HG02870 (cell line): ENCODE data around the gene INIP.
"Not testable (repeated sequence)": the region's sequence is repeated elsewhere in the genome, so short reads cannot be mapped to it uniquely, and the experiment has no call there.

Source experiments
- ATAC-seq: cut with Tn5 transposase; IDR thresholded peaks from one replicate; pipeline ENCODE4 v1.9.1; 2021; ENCODE audit warnings: mild to moderate bottlenecking, moderate library complexity; ENCODE audit not compliant: unreplicated experiment

Gene INIP

DNA sequence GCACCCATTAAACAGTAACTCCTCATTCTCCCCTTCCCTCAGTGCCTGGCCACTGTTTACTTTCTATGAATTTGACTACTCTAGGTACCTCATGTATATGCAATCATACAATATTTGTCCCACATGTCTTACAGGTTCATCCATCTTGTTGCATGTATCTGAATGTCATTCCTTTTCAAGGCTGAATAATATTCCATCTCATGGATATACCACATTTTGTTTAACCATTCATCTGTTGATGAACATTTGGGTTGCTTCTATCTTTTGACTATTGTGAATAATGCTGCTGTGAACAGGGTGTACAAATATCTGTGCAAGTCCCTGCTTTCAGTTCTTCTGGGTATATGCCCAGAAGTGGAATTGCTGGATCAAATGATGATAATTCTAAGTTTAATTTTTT, 40.9 kb downstream of the INIP start:
- ATAC-seq, result no peak

DNA sequence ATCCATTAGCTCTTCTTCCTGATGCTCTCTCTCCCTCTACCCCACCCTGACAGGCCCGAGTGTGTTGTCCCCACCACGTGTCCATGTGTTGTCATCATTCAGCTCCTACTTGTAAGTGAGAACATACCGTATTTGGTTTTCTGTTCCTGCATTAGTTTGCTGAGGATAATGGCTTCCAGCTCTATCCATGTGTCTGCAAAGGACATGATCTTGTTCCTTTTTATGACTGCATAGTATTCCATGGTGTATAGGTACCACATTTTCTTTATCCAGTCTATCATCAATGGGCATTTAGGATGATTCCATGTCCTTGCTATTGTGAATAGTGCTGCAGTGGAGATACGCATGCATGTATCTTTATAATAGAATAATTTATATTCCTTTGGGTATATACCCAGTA, 44.7 kb downstream of the INIP start:
- not testable (repeated sequence) for ATAC-seq

DNA sequence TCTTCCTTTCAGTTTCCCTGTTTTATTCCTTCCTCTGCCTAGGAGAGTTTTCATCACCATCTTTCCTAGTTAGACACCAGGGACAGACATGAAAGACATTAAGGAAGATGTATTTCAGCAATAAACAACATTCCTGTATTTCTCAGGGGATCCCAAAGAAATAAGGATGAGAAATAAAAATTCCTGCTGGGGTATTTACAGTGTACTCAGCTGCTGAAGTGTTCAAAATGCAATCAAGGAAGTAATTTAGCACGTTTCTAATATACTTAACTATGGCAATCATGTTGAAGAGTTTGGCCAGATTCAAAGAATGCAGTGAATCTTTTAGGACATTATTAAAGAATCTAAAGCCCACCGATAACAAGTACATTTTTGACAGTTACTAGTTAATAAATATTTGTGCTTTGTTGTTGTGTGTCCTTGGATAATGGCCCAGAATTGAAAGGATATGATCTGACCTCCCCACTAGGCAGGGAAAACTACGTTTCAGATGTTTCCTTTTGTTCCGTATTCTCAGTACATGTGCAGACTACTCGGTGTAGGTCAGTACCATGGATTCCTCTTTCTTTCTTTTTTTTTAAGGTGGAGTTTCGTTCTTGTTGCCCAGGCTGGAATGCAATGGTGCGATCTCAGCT, 46.8 kb downstream of the INIP start:
- ATAC-seq, result no peak

DNA sequence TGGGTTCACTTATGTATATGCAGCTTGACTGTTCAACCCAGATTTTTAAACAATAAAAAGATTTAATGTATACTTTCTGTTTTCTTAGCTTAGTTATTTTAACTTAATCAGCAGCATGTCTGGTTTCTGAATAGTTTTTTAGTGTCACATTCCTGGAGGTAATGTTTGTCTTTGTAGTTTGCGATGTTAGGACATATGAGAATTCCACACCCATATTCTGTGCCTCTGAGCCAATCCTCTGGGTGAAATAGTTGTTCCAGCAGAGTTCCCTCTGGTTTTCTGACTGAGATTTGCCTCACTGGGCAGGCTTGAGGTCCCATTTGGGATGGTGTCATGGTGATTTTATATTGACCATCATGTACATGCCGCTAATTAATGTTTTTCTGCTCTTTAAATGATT, 48.6 kb downstream of the INIP start:
- no peak for ATAC-seq

DNA sequence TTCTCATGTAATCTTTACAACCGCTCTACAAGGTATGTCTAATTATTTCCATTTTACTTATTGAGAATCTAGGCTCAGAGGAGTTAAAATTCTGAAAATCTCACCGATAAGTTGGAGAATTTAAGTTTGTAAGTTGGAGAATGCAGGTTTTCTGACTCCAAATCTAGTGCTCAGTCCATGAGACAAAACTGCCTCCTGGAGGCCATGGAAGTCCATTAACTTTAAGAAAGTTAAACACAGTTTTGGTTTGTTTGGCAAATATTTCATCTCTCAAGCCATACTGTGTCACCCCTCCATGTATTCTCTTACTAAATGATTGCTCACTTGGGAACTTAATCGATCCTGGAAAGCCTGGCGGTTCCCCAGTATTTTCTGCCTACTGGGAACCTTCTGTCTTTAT, 52.6 kb downstream of the INIP start:
- ATAC-seq, result no peak

DNA sequence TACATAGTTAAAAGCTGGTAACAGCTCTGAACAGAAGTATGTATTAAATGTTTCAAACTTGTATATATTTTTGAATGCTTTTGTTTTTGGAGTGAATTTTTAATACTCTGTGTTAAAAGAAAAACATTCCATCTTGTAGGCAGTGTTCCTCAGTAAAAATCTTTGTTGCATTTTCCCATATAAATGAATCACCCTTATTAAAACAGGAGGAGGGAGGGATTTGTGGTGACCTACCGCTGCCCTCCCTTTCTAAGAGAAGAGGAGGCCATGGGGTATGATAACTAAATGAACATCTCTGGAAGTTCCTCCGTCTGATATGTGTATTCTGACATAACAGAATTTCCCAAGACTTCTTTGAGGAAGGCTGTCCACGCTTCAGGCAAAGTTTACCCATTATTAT, 53.4 kb downstream of the INIP start:
- no peak for ATAC-seq

DNA sequence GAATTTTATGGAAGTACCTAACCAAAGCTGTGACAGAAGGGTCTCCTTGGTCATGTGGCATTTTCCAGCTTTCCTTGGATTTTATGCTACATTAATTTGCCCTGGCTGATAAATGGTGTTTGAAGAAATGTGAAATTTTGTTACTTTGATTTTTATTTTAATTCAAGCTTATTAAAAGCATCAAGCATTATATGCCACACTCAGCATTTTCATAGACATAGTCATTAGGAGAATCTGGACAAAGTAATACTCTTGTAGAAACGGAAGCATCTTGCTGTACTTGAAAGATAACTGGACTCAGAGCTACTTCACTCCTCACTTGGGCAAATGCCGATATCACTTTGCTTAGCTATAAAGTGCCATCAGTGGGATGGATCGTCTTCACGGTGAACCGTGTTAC, 54.2 kb downstream of the INIP start:
- no peak for ATAC-seq

DNA sequence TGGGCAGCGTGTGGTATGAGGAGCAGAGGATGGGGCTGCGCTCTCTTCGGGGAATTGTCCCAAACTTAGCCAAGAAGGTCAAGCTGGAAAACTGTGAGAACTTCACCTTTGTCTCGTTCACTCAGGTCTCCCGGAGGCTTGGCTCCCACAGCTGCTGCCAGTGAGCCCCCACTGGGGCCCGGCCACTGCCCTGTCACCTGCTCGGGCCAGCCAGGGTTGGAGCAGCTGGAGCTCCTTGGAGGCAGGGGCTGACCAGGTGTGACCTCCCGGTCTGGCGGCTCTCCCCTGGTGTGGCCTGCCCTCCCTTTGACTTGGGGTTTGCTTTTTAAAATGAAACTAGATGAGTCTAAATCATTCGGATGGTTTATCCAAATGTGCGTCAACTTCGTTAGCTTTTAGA, 58.0 kb downstream of the INIP start:
- no peak for ATAC-seq

DNA sequence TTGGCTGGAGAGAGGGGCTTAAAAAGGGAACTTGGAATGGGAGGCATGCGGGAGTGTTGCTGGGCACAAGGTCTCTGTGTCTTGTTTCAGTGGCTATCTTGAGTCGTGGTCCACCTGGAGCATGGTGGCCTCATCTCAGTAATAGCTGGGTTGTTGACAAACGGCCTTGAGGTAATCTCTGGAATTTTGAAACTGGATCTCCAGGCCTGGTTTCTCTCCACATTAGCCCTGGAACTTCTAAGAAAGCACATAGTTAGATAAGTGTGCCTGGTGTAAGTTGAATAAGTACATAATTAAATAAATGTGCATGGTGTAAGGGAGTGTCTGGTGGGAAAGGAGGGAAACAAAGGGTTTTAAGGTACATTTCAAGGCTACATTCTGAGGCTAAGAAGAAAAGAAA, 62.2 kb downstream of the INIP start:
- no peak for ATAC-seq

DNA sequence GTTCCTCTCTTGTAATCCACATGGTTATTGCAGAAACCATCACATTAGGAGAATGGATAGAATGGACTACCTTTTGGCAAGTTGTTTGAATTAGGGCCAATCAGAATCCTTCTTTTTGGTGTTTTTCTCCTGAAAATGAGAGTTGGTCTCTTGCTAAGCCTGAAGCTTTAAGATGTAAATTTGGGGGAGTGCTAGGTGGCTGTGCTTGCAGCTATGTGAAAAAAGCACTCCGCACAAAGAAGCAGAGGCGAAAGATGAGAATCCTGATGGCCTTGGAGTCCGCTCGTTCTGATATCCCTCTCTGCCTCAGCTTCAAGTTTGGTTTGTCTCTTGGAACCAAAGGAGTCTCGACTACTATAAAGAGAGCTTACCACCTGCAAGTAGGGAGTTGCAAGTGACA, 63.6 kb downstream of the INIP start:
- ATAC-seq, result no peak

DNA sequence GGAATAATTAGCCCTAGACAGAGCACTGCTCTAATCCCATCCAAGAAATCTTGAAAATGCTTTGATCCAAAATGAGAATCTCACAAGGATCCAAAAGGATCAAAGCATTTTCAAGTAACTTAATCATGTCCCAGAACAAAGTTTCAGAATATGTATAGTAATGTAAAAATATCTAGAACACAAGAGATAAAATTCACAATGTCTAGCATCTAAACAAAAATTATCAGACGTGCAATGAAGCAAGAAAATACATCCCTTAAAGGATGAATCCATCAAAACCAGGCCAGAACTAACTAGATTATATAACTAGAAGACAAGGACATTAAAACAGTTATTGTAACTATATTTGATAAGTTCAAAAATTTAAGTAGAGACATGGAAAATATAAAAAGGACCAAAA, 69.3 kb downstream of the INIP start:
- ATAC-seq, result no peak

DNA sequence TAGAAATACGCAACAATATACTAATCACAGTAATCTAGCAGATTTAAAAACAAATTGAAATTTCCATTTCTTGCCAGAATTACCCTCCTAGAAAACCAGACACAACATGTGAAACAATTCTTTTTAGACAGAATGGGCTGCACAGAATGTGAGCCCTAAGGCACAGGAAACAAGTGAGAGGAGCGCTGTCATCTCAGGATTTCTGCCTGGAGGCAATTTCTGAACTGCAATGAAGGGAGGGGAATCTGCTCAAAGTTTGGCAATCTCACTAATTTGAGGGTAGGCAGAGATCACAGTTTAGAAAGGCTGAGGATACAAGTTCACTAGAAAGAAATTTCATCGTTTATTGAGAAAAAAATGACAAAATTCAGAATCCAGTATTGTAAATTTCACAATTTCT, 70.3 kb downstream of the INIP start:
- no peak for ATAC-seq

DNA sequence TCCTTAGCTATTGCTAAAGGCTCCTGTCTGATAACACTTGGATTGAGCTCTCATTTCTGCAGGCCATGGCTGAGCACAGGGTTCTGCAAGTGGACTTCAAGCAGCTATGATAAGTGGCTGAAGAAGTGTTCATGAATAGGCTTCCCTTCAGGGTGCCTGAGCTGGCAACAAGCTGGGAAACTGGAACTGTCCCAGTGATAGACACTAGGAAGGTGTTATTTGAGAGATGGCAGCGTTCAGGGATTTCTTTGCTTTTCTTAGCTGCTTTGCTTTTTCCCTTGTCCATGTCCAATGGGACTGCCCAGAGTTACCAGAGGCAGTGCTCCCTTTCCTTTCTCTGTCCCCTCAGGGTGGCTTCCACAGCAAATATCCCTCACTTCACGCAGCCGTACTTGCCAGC, 75.8 kb downstream of the INIP start:
- no peak for ATAC-seq

DNA sequence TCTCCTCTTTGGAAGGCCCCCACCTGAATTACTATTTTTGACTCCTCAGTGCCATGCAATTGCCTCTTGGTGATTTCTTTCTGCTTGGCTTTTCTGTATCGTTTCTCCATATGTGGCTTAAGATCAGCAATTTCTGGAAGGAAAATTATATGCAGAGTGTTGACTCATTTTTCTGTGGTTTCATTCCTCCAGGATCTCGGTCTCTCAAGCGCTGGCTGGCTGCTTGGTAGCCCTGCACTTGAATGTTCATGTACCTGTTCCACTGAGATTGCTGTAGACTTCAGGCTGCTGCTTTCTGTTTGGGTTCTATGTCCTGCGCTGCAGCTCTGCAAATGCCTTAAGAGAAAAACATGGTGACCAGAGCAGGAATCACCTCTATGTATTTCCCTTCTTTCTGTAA, 77.6 kb downstream of the INIP start:
- ATAC-seq, result no peak
